PC-9 (cell line): ENCODE measurements around the gene DISP3.

Experiments
- CTCF ChIP-seq: fragments of 200-600 bp; sonication (generic); conservative IDR thresholded peaks from 2 replicates; pipeline ENCODE4 v1.6.1; 2017; ENCODE audit warnings: mixed run types, antibody characterized with exemption, mild to moderate bottlenecking, moderate library complexity
- EZH2 ChIP-seq: fragments of 200-600 bp; sonication (generic); IDR thresholded peaks from 2 replicates; pipeline ENCODE4 v1.8.0; 2017; ENCODE audit warnings: antibody characterized with exemption, low read depth

DNA sequence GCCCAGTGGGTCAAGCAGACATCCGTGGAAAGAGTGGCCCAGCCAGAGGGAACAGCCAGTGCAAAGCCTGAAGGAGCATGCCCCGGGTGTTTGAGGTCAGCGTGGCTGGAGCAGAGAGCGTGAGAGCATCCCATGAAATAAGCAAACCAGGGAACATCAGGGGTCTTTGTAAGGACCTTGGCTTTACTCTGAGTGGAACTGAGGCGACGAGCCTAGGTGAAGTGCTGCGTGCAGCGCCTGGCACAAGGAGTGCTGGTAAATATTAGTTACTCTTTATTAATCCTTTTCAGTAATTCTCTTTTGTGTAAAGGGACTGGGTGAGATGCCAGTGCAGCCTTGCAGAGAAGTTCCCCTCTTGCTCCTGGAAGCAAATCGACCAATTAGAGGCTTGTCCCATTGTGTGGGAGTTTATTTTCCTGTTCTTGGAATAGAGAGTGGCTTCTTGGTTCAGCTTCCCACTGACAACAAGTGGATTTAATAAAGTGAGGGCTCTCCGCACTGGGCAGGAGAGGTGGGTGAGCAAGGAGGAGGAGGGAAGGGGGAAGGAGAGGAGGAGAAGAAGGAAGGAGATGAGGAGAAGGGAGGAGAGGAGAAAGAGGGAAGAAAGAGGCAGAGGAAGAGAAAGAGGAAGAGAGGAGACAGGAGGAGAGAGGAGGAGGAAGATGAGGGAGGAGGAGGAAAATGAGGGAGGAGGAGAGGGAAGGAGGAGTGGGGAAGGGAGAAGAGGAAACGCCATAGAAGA lies 37.6 kb upstream of the DISP3 start:
- TF ChIP-seq CTCF (no peak), EZH2 (no peak)
